Breast epithelium (tissue), 4 donors: ENCODE data around the gene LIMCH1. TPM values are rescaled to one million over a fixed set of nuclear protein-coding genes. Genes with fewer than 3 reads are reported as not detected.
"Not testable (repeated sequence)": the region's sequence is repeated elsewhere in the genome, so short reads cannot be mapped to it uniquely, and the experiment has no call there.

Source experiments
- DNase-seq, 2 donors: peaks; one replicate each; pipeline ENCODE4 v3.0.0-alpha.2; 2019; ENCODE audit warnings: low spot score in 2 of 2
- H3K27ac ChIP-seq, 2 donors: fragments of 200-600 bp; sonication (generic) in 1 of 2; one replicate each; pipeline ENCODE4 v1.5.1; 2016 to 2019; ENCODE audit warnings: mild to moderate bottlenecking in 1 of 2
- H3K27me3 ChIP-seq, 2 donors: fragments of 200-600 bp; sonication (generic) in 1 of 2; one replicate each; pipeline versions ENCODE4 v1.5.1 to v1.6.0; 2017 to 2019; ENCODE audit warnings: control low read depth in 1 of 2, mild to moderate bottlenecking in 1 of 2
- H3K36me3 ChIP-seq: fragments of 200-600 bp; one replicate; pipeline ENCODE4 v1.5.1; 2019
- H3K4me1 ChIP-seq, 2 donors: fragments of 200-600 bp; sonication (generic); one replicate each; pipeline ENCODE4 v1.5.1; 2016 to 2019; ENCODE audit warnings: control low read depth in 1 of 2
- H3K4me3 ChIP-seq, 3 donors: fragments of 200-600 bp; sonication (generic); 1 replicate in 2 of 3; 2 replicates in 1 of 3; pipeline ENCODE4 v1.5.1; 2016 to 2019; ENCODE audit warnings: mild to moderate bottlenecking in 3 of 3, moderate library complexity in 2 of 3
- H3K9me3 ChIP-seq, 2 donors: fragments of 200-600 bp; sonication (generic) in 1 of 2; one replicate each; pipeline ENCODE4 v1.5.1; 2016 to 2019; ENCODE audit warnings: control low read depth in 1 of 2
- CTCF ChIP-seq, 3 donors: fragments of 450-650 bp; IDR thresholded peaks; one replicate each; pipeline ENCODE4 v1.5.1; 2016 to 2017; ENCODE audit warnings: antibody characterized with exemption in 3 of 3, mild to moderate bottlenecking in 3 of 3, moderate library complexity in 3 of 3
- POLR2A ChIP-seq: fragments of 450-650 bp; IDR thresholded peaks from one replicate; pipeline ENCODE4 v1.6.1; 2016; ENCODE audit warnings: antibody characterized with exemption, mild to moderate bottlenecking, moderate library complexity
- POLR2AphosphoS5 ChIP-seq, 3 donors: sonication (generic); formaldehyde crosslinking; IDR thresholded peaks; one replicate each; pipeline ENCODE4 v1.6.1; 2017; ENCODE audit warnings: antibody characterized with exemption in 3 of 3
- intact Hi-C: fragments of 100-400 bp; cut with DNase I; formaldehyde crosslinking; loops from one replicate; pipeline ENCODE4 v1.15.1; 2023; ENCODE audit warnings: low total_unique reads
- total RNA-seq, 3 donors: library from RNA; depleted of rRNA; stranded (reverse); fragments of >200 nt; gene quantifications; one replicate each; pipeline ENCODE4 v1.1.0, GENCODE V29; 2016

The LIMCH1 gene
- total RNA-seq, 3 donors from 2014 or later = 34.6 to 72.2 (median 71.8) TPM

DNA sequence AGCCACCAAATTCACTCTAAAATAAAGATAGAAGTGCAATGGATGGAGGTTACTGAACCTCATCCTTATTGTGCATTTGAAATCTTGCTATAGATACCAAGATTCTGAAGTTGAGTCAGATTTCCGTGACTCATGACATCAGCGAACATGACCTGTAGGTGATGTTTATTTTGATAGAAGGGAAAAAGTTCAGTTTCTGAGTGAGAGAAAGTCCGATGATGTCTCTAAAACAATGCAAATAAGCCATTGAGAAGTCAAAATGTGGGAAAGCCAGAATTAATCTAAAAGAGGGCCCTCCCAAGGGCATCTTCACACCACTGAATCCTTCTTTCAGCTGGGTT lies 190.6 kb downstream of the LIMCH1 start:
- no peak overlapping the region for H3K27ac ChIP-seq
- no peaks in the 10 kb centered on the region for H3K4me1 ChIP-seq
- no peaks in the 10 kb centered on the region for H3K27me3 ChIP-seq
- peaks cover 0 to 8% of the 10 kb centered on the region in 2 donors for H3K9me3 ChIP-seq
- TF ChIP-seq POLR2A (no peak), CTCF (IDR thresholded peaks at IDR 0.05) (no peak), POLR2AphosphoS5 (IDR thresholded peaks at IDR 0.05) (no peak)
- DNase-seq = no peak
- no peak overlapping the region for H3K4me3 ChIP-seq
- intact Hi-C loops = no loop called here
- H3K36me3 ChIP-seq = no peaks in the 10 kb centered on the region

- intact Hi-C loops = no loop called here
These were observed 193.7 kb downstream of the LIMCH1 start for GRCh38 chr4:41731569-41732126.

GRCh38 chr4:41734371-41734770 lies 196.4 kb downstream of the LIMCH1 start:
- H3K27ac ChIP-seq = no peak overlapping the region
- TF ChIP-seq POLR2AphosphoS5 (IDR thresholded peaks at IDR 0.05) = no peak
- no peak for TF ChIP-seq POLR2A
- TF ChIP-seq CTCF (IDR thresholded peaks at IDR 0.05) = no peak
- no peaks in the 10 kb centered on the region for H3K27me3 ChIP-seq
- no peaks in the 10 kb centered on the region for H3K9me3 ChIP-seq
- DNase-seq = no peak
- no peak overlapping the region for H3K4me3 ChIP-seq
- H3K4me1 ChIP-seq = no peaks in the 10 kb centered on the region
- H3K36me3 ChIP-seq = no peaks in the 10 kb centered on the region
- intact Hi-C loops = no loop called here

More at GRCh38 chr4:41731569-41732126, 193.7 kb downstream of the LIMCH1 start:
- Histone ChIP-seq H3K4me3 (no peak overlapping the region), H3K27me3 (no peaks in the 10 kb centered on the region), H3K9me3 (no peaks in the 10 kb centered on the region), H3K36me3 (no peaks in the 10 kb centered on the region), H3K4me1 (no peaks in the 10 kb centered on the region), H3K27ac (no peak overlapping the region)
- DNase-seq = no peak
- TF ChIP-seq POLR2A (no peak), POLR2AphosphoS5 (IDR thresholded peaks at IDR 0.05) (no peak), CTCF (IDR thresholded peaks at IDR 0.05) (no peak)

DNA sequence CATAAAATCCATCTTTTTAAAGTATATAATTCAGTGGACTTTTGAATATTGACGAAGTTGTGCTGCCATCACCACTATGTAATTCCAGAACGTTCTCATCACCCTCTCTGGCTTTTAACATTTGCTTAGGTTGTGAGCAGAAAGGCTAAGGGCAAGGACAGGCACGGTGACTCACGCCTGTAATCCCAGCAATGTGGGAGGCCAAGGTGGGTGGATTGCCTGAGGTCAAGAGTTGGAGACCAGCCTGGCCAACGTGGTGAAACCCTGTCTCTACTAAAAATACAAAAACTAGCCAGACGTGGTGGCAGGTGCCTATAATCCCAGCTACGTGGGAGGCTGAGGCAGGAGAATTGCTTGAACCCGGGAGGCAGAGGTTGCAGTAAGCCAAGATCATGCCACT lies 199.5 kb downstream of the LIMCH1 start:
- H3K27me3 ChIP-seq, H3K36me3 ChIP-seq, H3K4me1 ChIP-seq, intact Hi-C loops, H3K9me3 ChIP-seq, H3K4me3 ChIP-seq, DNase-seq, H3K27ac ChIP-seq: not testable (repeated sequence)

DNA sequence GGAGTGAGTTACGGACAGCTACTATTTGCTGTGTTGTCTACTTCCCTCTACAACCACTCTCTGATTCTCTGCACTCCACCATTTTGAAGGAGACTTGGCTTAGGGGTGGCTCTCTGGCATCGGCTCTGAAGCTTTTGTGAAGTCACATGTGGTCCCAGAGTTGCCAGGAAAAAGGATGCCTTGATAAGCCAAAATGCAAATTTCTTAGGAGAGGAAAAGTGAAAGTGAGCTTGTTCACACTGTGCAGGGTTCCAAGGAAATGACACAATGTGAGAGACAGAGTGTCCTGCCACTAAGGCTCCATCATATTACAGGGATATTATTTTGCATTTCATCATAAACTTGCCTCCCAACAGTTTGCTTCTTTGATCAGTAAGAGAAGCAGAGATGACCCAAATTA lies 203.4 kb downstream of the LIMCH1 start:
- H3K36me3 ChIP-seq = no peaks in the 10 kb centered on the region
- no peak overlapping the region for H3K27ac ChIP-seq
- DNase-seq = no peak
- H3K4me1 ChIP-seq = no peaks in the 10 kb centered on the region
- intact Hi-C loops = no loop called here
- H3K27me3 ChIP-seq = peaks cover 0 to 32% of the 10 kb centered on the region in 2 donors
- no peak for TF ChIP-seq POLR2A
- no peak for TF ChIP-seq CTCF (IDR thresholded peaks at IDR 0.05)
- no peak for TF ChIP-seq POLR2AphosphoS5 (IDR thresholded peaks at IDR 0.05)
- H3K9me3 ChIP-seq = no peaks in the 10 kb centered on the region
- no peak overlapping the region for H3K4me3 ChIP-seq
